Right lobe of liver (tissue), 6 donors: ENCODE results near the gene SDF4. TPM values are rescaled to one million over a fixed set of nuclear protein-coding genes. Genes with fewer than 3 reads are reported as not detected.
A peak's percentile ranks its signal among the peaks of the same experiment; 100 is the strongest.

ENCODE experiments used
- ATAC-seq, 4 donors: fragments of 200-7000 bp; cut with Tn5 transposase; one replicate each; pipeline ENCODE4 v1.9.1; 2020; ENCODE audit warnings: mild to moderate bottlenecking in 4 of 4, moderate library complexity in 4 of 4
- DNase-seq, 3 donors: peaks; one replicate each; pipeline ENCODE4 v3.0.0-alpha.2; 2020
- H3K27ac ChIP-seq, 3 donors: fragments of 200-600 bp; one replicate each; pipeline ENCODE4 v1.8.0; 2022
- H3K27me3 ChIP-seq, 2 donors: fragments of 200-600 bp; one replicate each; pipeline ENCODE4 v1.8.0; 2022
- H3K36me3 ChIP-seq, 4 donors: fragments of 200-600 bp; sonication (generic) in 1 of 4; one replicate each; pipeline versions ENCODE4 v1.5.1 to v1.8.0; 2017 to 2022; ENCODE audit warnings: control low read depth in 1 of 4
- H3K4me1 ChIP-seq, 4 donors: fragments of 200-600 bp; sonication (generic) in 1 of 4; one replicate each; pipeline versions ENCODE4 v1.5.1 to v1.8.0; 2017 to 2022; ENCODE audit warnings: control low read depth in 1 of 4
- H3K4me3 ChIP-seq, 3 donors: fragments of 200-600 bp; one replicate each; pipeline ENCODE4 v1.8.0; 2022
- H3K9me3 ChIP-seq, 4 donors: fragments of 200-600 bp; sonication (generic) in 1 of 4; one replicate each; pipeline versions ENCODE4 v1.5.1 to v1.8.0; 2017 to 2022; ENCODE audit warnings: control low read depth in 1 of 4
- POLR2A ChIP-seq: fragments of 450-650 bp; IDR thresholded peaks from one replicate; pipeline ENCODE4 v1.6.1; 2017; ENCODE audit warnings: antibody characterized with exemption, mild to moderate bottlenecking
- WGBS: methylation state at CpG from one replicate; pipeline ENCODE4 v1.1.6; 2018; ENCODE audit warnings: low coverage, low lambda C conversion rate; ENCODE audit not compliant: insufficient coverage; ENCODE audit errors: missing lambda C conversion rate; 5-methylcytosine and 5-hydroxymethylcytosine counted together
- intact Hi-C, 2 donors: fragments of 100-400 bp; cut with DNase I; formaldehyde crosslinking; loops; one replicate each; pipeline versions ENCODE4 v1.11.2 to v1.14.1; 2022
- total RNA-seq, 6 experiments: library from RNA; depleted of rRNA in 2 of 6; stranded (reverse); fragments of >200 nt in 2 of 6; fragmentation: NEBNext Ultra II Directional in 3 of 6; extraction: Animal tissue kit (Norgen Biotek cat#: 25700) in 3 of 6; gene quantifications; one replicate each; pipeline versions ENCODE4 v1.1.0 to v1.2.4, GENCODE V29; 2016 to 2023
- TF ChIP-seq, protein P1 (sequence below), 4 donors: fragments of 200-600 bp in 3 of 4; fragments of 450-650 bp in 1 of 4; IDR thresholded peaks; one replicate each; pipeline versions ENCODE4 v1.5.1 to v1.8.0; 2016 to 2022; ENCODE audit warnings: antibody characterized with exemption in 4 of 4, mild to moderate bottlenecking in 2 of 4
- donor health status: DM: no; HTN: yes; CAD: no.
- donor health status: DM: no; HTN: no; CAD: no.
- donor health status: DM: no; HTN: no; CAD: no.
- donor health status: DM: no; HTN: yes; CAD: no.
- donor health status: DM: no; HTN: yes; CAD: no.

Gene SDF4
- total RNA-seq, 6 experiments from 2014 or later: 112 to 148 (median 142) TPM

DNA sequence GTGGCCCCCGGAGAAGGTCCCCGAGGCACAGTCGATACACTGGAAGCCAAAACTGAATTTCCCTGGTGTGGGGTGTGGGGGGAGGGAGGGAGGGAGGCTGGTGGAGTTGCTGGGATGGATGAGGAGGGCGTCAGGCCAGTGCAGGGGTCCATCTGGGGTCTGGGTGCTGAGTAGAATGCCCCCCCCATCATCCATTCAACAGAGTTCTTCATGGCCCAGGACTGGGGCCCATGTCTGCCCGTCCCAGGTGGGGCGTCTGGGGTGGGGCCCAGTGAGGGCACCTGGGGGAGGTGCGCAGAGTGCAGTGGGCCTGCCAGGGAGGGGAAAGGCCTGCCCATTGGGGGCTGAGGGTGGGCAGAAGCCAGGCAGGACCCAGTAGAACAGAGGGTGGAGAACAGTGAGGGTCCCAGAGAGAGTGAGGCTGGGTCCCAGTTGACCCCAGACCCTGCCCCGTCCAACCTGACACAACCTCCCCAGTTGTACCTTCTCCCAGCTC lies 27.3 kb downstream of the SDF4 start:
- WGBS: no CpG with 5 or more reads among the region's 8 CpGs
- H3K27me3 ChIP-seq: peaks cover 0 to 15% of the 10 kb centered on the region in 2 donors
- no peak overlapping the region for H3K27ac ChIP-seq
- peak in 2 of 3 donors; percentile 6 to 35 for DNase-seq
- H3K4me1 ChIP-seq: peaks cover 0 to 8% (median 0%) of the 10 kb centered on the region in 4 donors
- H3K36me3 ChIP-seq: no peaks in the 10 kb centered on the region
- intact Hi-C loops: no loop called here
- H3K9me3 ChIP-seq: no peaks in the 10 kb centered on the region
- TF ChIP-seq POLR2A: no peak
- TF ChIP-seq, protein P1, sequence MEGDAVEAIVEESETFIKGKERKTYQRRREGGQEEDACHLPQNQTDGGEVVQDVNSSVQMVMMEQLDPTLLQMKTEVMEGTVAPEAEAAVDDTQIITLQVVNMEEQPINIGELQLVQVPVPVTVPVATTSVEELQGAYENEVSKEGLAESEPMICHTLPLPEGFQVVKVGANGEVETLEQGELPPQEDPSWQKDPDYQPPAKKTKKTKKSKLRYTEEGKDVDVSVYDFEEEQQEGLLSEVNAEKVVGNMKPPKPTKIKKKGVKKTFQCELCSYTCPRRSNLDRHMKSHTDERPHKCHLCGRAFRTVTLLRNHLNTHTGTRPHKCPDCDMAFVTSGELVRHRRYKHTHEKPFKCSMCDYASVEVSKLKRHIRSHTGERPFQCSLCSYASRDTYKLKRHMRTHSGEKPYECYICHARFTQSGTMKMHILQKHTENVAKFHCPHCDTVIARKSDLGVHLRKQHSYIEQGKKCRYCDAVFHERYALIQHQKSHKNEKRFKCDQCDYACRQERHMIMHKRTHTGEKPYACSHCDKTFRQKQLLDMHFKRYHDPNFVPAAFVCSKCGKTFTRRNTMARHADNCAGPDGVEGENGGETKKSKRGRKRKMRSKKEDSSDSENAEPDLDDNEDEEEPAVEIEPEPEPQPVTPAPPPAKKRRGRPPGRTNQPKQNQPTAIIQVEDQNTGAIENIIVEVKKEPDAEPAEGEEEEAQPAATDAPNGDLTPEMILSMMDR (IDR thresholded peaks at IDR 0.05): no peak
- no peak for ATAC-seq
- H3K4me3 ChIP-seq: no peak overlapping the region

DNA sequence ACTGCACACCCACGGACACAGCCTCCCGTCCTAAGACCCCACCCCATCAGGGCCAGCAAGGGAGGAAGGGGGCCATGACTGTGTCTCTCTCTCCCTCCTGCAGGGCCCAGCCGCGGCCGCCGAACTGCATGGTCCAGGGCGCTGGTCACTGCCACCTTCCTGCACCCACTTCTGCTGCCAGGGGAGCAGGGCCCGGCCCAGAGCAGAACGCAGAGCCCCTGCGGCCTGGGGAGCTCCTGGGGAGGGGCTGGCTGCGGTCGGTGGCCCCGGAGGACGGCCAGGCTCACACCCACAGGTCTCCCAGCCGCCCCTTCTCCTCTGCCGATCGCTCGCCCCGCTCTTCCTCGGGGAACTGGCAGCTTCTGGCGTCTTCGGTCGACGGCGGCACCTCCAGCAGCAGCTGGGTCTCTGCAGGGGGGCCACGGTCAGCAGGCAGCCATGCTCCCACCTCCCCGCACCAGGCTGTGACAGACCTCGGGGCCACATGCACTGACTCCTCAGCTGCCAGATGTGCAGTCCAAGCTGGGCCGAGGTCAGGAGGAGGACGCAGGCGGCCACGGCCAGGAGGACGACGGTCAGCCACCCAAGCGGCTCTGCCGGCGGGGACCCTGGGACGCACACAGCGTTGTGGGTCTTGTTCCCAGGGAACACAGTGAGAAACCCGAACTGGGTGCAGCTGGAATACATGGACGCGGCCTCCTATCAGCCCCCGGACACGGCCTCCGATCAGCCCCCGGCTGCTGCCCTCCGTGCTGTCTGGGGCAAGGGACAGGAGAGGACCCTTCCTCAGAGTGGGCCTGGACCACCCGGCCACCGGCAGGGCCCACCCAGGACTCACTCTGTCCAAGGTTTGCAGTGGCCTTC lies 28.0 kb downstream of the SDF4 start:
- no peak overlapping the region for H3K27ac ChIP-seq
- H3K9me3 ChIP-seq: no peaks in the 10 kb centered on the region
- intact Hi-C loops: no loop called here
- H3K4me1 ChIP-seq: peaks cover 0 to 8% (median 0%) of the 10 kb centered on the region in 4 donors
- no peak overlapping the region for H3K4me3 ChIP-seq
- TF ChIP-seq POLR2A: no peak
- TF ChIP-seq, protein P1 (IDR thresholded peaks at IDR 0.05): no peak
- peaks cover 0 to 15% of the 10 kb centered on the region in 2 donors for H3K27me3 ChIP-seq
- ATAC-seq (no peak), DNase-seq (peak in 2 of 3 donors; percentile 12 to 54)
- WGBS: no CpG with 5 or more reads among the region's 49 CpGs
- no peaks in the 10 kb centered on the region for H3K36me3 ChIP-seq

DNA sequence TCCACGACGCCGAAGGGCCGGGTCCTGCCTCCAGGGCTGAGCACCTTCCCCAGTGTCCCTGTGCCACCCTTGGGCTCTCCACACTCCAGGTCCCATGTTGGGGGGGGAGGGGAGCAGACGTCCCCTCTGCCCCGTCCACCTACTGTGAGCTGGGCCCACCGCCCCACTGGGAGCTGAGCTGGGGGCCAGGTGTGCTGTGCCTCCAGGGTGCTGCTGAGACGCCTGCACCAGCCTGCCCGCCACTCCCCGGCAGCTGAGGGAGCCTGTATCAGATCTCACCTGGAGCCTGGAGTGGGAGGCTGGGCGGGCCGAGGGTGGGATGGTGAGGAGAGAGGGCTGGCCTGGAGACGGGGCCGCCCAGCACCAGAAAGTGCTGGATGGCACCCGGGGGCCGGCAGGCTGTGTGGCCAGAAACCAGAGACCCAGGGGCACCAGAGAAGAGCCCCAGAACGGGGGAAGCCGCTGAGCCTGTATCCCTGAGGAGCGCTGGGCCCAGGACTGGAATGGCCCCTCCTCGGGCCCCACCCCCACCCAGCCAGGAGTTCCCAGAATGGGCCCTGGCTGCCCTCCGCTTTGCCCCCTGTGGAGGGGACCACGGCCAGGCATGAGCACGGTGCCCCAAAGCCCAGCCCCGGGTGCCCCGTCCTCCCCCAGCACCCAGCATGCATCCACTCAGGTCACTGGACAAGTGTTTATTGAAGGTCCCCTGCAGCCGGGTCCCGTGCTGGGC lies 28.8 kb downstream of the SDF4 start:
- peak in 2 of 3 donors; percentile 17 to 41 for DNase-seq

More for the DNA sequence above, 28.8 kb downstream of the SDF4 start:
- WGBS: 80% methylated on average over 4 of the region's 27 CpGs
- intact Hi-C loops: no loop called here
- no peaks in the 10 kb centered on the region for H3K9me3 ChIP-seq
- ATAC-seq: no peak
- no peak overlapping the region for H3K27ac ChIP-seq
- H3K27me3 ChIP-seq: peaks cover 0 to 15% of the 10 kb centered on the region in 2 donors
- no peaks in the 10 kb centered on the region for H3K36me3 ChIP-seq
- H3K4me3 ChIP-seq: no peak overlapping the region
- TF ChIP-seq POLR2A: no peak
- TF ChIP-seq, protein P1 (IDR thresholded peaks at IDR 0.05): no peak
- peaks cover 0 to 8% (median 0%) of the 10 kb centered on the region in 4 donors for H3K4me1 ChIP-seq
